ENCODE data around the gene PPP1R3C. TPM values are rescaled to one million over a fixed set of nuclear protein-coding genes. Genes with fewer than 3 reads are reported as not detected.

The PPP1R3C gene
- total RNA-seq, 2 experiments from 2014 or later = 0.63 to 0.71 TPM

DNA sequence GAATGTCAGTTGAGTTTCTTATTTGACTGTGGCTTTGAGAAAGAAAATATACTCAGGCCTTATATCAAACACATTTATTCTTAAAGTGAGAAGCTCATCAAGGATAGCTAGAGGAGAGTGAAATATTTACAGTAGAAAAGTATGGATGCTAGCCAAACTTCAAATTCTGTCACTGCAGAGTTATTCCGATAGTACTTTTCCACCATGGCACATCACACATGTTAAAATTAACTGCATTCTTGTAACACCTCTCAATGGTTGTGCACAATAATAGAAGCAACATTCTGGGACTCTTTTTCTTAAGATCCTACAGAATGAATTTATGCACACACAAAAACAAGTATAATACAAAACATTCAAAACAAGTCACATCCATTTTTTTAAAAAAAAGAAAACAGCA, 4.5 kb downstream of the PPP1R3C start:
- intact Hi-C loops (cut with DNase I, micrococcal nuclease) = no loop called here
- Mint-ChIP-seq H3K36me3 (ENCODE audit: low read depth) (no peaks in the 10 kb centered on the region), H3K9me3 (ENCODE audit: low read depth) (peaks cover 2% of the 10 kb centered on the region), H3K27me3 (peaks cover 37% of the 10 kb centered on the region), H3K4me3 (no peak overlapping the region), H3K27ac (no peak overlapping the region), H3K4me1 (peaks cover 5% of the 10 kb centered on the region)
- DNase-seq (no peak), ATAC-seq (no peak)
- POLR2A ChIA-PET = no interaction called here
- CTCF ChIA-PET = interaction anchor here (2.0 kb wide), 1 partner anchor 330 kb away, joined by 6 read pairs; no protein-coding TSS in a partner anchor

- Mint-ChIP-seq H3K9me3 (ENCODE audit: low read depth) (peaks cover 4% of the 10 kb centered on the region), H3K27me3 (peaks cover 35% of the 10 kb centered on the region), H3K27ac (no peak overlapping the region), H3K4me3 (no peak overlapping the region), H3K36me3 (ENCODE audit: low read depth) (no peaks in the 10 kb centered on the region), H3K4me1 (peaks cover 1% of the 10 kb centered on the region)
- no peak for ATAC-seq
- ChIA-PET POLR2A (no interaction called here), CTCF (interaction anchor here (0.7 to 2.6 kb wide), 4 partner anchors 8 to 237 kb away, joined by 3 to 10 read pairs (median 4); no protein-coding TSS in a partner anchor)
- DNase-seq = no peak
- intact Hi-C loops (cut with DNase I, micrococcal nuclease) = no loop called here
These were observed 5.3 kb downstream of the PPP1R3C start for GRCh38 chr10:91627344-91628102.

DNA sequence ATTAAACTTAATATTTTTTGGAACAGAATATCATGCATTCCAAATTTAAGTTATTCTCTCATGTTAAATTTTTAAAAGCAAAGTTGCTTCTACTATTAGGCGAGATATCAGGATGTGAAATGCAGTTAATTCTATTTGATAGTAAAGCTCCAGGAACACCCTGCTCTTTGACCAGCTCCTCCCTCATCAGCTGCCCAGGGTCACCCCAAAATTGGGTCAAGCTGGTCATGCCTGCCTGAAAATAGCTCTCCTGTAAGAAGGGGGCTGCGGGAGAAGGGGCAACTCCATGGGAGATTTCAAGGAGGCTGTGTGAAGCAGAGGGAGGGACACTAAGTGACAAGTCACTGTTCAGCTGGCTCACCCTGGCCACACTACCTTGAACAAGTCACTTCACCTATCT, 5.9 kb downstream of the PPP1R3C start:
- H3K4me1 Mint-ChIP-seq = no peaks in the 10 kb centered on the region
- no peak for DNase-seq
- H3K27me3 Mint-ChIP-seq = peaks cover 30% of the 10 kb centered on the region
- no peak overlapping the region for H3K27ac Mint-ChIP-seq
- H3K36me3 Mint-ChIP-seq (ENCODE audit: low read depth) = no peaks in the 10 kb centered on the region
- intact Hi-C loops (cut with DNase I, micrococcal nuclease) = no loop called here
- ATAC-seq = no peak
- ChIA-PET POLR2A (no interaction called here), CTCF (interaction anchor here (0.7 to 2.6 kb wide), 4 partner anchors 9 to 237 kb away, joined by 3 to 10 read pairs (median 4); no protein-coding TSS in a partner anchor)
- peaks cover 5% of the 10 kb centered on the region for H3K9me3 Mint-ChIP-seq (ENCODE audit: low read depth)
- no peak overlapping the region for H3K4me3 Mint-ChIP-seq

DNA sequence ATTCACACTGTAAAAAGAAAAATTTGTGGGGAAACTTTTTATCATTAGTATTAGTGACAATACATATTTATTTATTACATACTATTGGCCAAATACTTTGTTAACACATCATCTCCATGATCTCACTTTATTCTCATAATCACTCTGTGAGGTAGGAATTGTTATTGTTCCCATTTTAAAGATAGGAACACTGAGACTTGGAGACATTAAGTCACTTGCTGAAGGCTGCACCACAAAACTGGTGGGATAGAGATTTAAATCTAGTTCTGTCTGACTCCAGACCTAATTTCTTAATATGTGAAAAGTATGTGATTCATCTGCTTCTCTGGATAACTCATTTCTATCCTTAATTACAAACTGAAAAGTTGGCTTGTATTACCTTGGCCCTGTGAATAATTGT, 8.2 kb downstream of the PPP1R3C start:
- Mint-ChIP-seq H3K9me3 (ENCODE audit: low read depth) (peaks cover 5% of the 10 kb centered on the region), H3K4me3 (no peak overlapping the region), H3K4me1 (no peaks in the 10 kb centered on the region), H3K27me3 (peaks cover 15% of the 10 kb centered on the region), H3K27ac (no peak overlapping the region), H3K36me3 (ENCODE audit: low read depth) (no peaks in the 10 kb centered on the region)
- CTCF ChIA-PET = interaction anchor here (5.5 kb wide), 1 partner anchor 10 kb away, joined by 41 read pairs; the partner anchor contains the start of gene PPP1R3C
- POLR2A ChIA-PET = no interaction called here
- intact Hi-C loops (cut with DNase I, micrococcal nuclease) = no loop called here
- ATAC-seq = no peak
- no peak for DNase-seq

DNA sequence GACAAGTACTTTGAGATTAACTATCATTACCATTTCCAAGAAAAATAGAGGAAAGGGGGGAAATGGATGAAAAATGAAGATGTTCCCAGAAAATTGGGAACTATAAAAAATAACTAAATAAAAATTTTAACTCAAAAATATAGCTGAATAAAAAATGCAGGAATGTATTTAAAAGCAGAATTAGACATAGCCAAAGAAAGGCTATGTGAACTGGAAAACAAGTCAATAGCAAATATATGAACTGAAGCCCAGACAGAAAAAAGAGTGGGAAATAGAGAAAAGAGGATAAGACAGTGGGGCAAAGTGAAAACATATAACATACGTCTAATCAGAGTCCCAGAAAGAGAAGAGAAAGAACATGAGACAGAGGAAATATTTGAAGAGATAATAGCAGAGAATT, 10.3 kb downstream of the PPP1R3C start:
- Mint-ChIP-seq H3K27ac (no peak overlapping the region), H3K4me3 (no peak overlapping the region), H3K4me1 (no peaks in the 10 kb centered on the region), H3K36me3 (ENCODE audit: low read depth) (no peaks in the 10 kb centered on the region), H3K9me3 (ENCODE audit: low read depth) (peaks cover 5% of the 10 kb centered on the region), H3K27me3 (peaks cover 15% of the 10 kb centered on the region)
- intact Hi-C loops (cut with DNase I, micrococcal nuclease) = no loop called here
- ChIA-PET POLR2A (no interaction called here), CTCF (interaction anchor here (5.5 kb wide), 1 partner anchor 12 kb away, joined by 41 read pairs; the partner anchor contains the start of gene PPP1R3C)
- DNase-seq = no peak
- ATAC-seq = no peak

GRCh38 chr10:91621483-91622113, 11.3 kb downstream of the PPP1R3C start:
- Mint-ChIP-seq H3K36me3 (ENCODE audit: low read depth) (no peaks in the 10 kb centered on the region), H3K27ac (no peak overlapping the region), H3K9me3 (ENCODE audit: low read depth) (peaks cover 5% of the 10 kb centered on the region), H3K4me1 (no peaks in the 10 kb centered on the region), H3K27me3 (peaks cover 20% of the 10 kb centered on the region), H3K4me3 (no peak overlapping the region)
- ATAC-seq (no peak), DNase-seq (no peak)
- ChIA-PET CTCF (interaction anchor here (0.6 to 5.5 kb wide), 3 partner anchors 13 to 634 kb away, joined by 3 to 41 read pairs (median 3); partner anchors contain the start of gene PPP1R3C), POLR2A (interaction anchor here (0.8 kb wide), 1 partner anchor 12 kb away, joined by 3 read pairs; the partner anchor contains the start of gene PPP1R3C)
- intact Hi-C loops (cut with DNase I, micrococcal nuclease) = no loop called here

DNA sequence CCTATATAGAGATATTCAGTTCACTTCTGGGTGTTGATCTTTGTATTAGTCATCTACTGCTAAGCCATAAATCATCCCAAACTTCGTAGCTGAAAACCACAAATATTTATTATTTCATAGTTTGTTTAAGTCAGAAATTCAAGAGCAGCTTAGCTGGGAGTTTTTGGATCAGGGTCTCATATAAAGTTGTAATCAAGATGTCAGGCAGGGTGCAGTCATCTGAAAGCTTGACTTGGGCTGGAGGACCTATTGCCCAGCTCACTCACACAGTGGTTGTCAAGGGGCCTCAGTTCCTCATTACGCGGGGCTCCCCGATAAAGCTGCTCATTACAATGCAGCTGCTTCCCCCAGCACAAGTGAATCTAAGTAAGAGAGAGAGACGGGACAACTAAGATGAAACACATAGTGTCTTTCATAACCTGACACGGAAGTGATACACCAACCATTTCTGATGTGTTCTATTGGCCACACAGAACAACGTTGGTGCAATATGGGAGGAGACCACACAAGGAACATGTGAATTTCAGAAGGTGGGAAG, 15.7 kb downstream of the PPP1R3C start:
- CTCF ChIA-PET = interaction anchor here (1.1 kb wide), 1 partner anchor 22 kb away, joined by 3 read pairs; no protein-coding TSS in a partner anchor
- Mint-ChIP-seq H3K9me3 (ENCODE audit: low read depth) (no peaks in the 10 kb centered on the region), H3K4me1 (no peaks in the 10 kb centered on the region), H3K27me3 (peaks cover 16% of the 10 kb centered on the region), H3K36me3 (ENCODE audit: low read depth) (no peaks in the 10 kb centered on the region), H3K4me3 (no peak overlapping the region), H3K27ac (no peak overlapping the region)
- POLR2A ChIA-PET = no interaction called here
- DNase-seq = no peak
- no peak for ATAC-seq
- intact Hi-C loops (cut with DNase I, micrococcal nuclease) = no loop called here

DNA sequence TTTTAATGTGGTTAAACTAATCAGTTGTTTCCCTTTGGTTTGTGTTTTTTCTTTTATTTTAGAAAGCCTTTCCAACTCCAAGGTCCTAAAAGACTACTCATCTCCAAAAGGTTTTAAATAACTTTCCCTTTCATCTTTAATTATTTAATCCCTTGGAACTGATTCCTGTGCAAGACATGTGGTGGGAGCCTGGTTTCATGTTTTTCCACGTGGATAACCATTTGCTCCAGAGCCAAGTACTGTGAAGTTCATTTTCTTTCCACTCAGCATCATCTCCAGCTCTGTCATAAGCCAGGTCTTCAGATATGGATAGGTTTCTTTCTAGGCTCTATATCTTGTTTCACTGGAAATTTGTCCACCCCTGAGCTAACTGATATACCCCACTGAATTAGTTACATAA, 16.7 kb downstream of the PPP1R3C start:
- DNase-seq (no peak), ATAC-seq (no peak)
- CTCF ChIA-PET = interaction anchor here (0.6 kb wide), 1 partner anchor 384 kb away, joined by 3 read pairs; no protein-coding TSS in a partner anchor
- POLR2A ChIA-PET = no interaction called here
- Mint-ChIP-seq H3K4me1 (no peaks in the 10 kb centered on the region), H3K9me3 (ENCODE audit: low read depth) (no peaks in the 10 kb centered on the region), H3K36me3 (ENCODE audit: low read depth) (no peaks in the 10 kb centered on the region), H3K27ac (no peak overlapping the region), H3K4me3 (no peak overlapping the region), H3K27me3 (peaks cover 18% of the 10 kb centered on the region)
- intact Hi-C loops (cut with DNase I, micrococcal nuclease) = no loop called here

DNA sequence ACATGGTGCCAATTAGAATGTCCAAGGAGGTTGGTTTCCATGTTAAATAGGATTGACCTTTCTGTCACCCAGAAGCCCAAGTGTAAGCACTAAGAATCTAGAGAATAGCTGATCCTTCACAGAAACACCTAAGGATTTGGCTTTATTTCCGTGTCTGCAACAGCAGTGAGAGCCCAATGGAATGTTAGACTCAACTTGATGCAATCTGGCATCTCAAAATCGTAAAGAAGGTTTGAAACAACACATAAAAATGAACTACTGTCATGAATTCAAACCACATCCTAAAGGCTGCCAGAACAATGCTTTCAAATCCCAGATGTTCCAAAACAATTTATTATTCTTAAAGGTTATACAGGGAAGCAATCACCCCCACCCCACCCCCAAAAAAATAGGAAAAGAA, 18.6 kb downstream of the PPP1R3C start:
- H3K9me3 Mint-ChIP-seq (ENCODE audit: low read depth) = no peaks in the 10 kb centered on the region
- H3K36me3 Mint-ChIP-seq (ENCODE audit: low read depth) = no peaks in the 10 kb centered on the region
- CTCF ChIA-PET = no interaction called here
- intact Hi-C loops (cut with DNase I, micrococcal nuclease) = no loop called here
- no peak for DNase-seq
- H3K4me3 Mint-ChIP-seq = no peak overlapping the region
- no peak for ATAC-seq
- H3K27ac Mint-ChIP-seq = no peak overlapping the region
- POLR2A ChIA-PET = no interaction called here
- no peaks in the 10 kb centered on the region for H3K4me1 Mint-ChIP-seq
- H3K27me3 Mint-ChIP-seq = peaks cover 12% of the 10 kb centered on the region

- Mint-ChIP-seq H3K27ac (no peak overlapping the region), H3K4me3 (no peak overlapping the region), H3K27me3 (peaks cover 11% of the 10 kb centered on the region), H3K36me3 (ENCODE audit: low read depth) (no peaks in the 10 kb centered on the region), H3K9me3 (ENCODE audit: low read depth) (no peaks in the 10 kb centered on the region), H3K4me1 (no peaks in the 10 kb centered on the region)
- no peak for DNase-seq
- ChIA-PET CTCF (interaction anchor here (0.9 kb wide), 1 partner anchor 21 kb away, joined by 4 read pairs; no protein-coding TSS in a partner anchor), POLR2A (no interaction called here)
- intact Hi-C loops (cut with DNase I, micrococcal nuclease) = no loop called here
- no peak for ATAC-seq
These were observed 19.3 kb downstream of the PPP1R3C start for GRCh38 chr10:91613411-91614187.

DNA sequence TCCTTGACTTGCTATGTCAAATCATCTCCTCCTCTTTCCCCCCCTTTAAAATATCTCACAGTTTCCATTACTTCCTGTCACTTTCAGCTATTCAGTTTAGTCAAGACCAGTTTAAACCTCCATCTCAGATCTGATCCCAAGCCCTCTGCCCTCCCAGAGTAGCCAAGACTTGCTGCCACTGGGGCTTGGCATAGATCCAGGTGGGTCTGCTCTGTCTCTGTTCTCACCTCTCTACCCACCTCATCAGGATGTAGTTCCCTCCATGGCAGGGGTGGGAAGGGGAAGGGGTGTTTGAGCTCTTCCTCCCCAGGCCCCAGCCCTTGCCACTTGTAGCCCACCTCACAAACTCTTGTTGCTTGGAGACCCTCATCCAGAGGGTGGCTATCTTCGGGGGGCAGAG, 22.0 kb downstream of the PPP1R3C start:
- intact Hi-C loops (cut with DNase I, micrococcal nuclease) = no loop called here
- Mint-ChIP-seq H3K27me3 (peaks cover 2% of the 10 kb centered on the region), H3K36me3 (ENCODE audit: low read depth) (peaks cover 2% of the 10 kb centered on the region), H3K4me1 (no peaks in the 10 kb centered on the region), H3K27ac (no peak overlapping the region), H3K9me3 (ENCODE audit: low read depth) (peaks cover 4% of the 10 kb centered on the region), H3K4me3 (no peak overlapping the region)
- ChIA-PET POLR2A (no interaction called here), CTCF (interaction anchor here (0.7 to 1.1 kb wide), 2 partner anchors 25 to 302 kb away, joined by 3 to 4 read pairs; no protein-coding TSS in a partner anchor)
- ATAC-seq = no peak
- no peak for DNase-seq
